Measurements from ENCODE around the gene SPSB3.

- TF ChIP-seq CTCF (IDR thresholded peaks at IDR 0.05 in 4 of 5, conservative IDR thresholded peaks at IDR 0.05 in 1 of 5) (no peak), POLR2A (IDR thresholded peaks at IDR 0.05) (no peak)
Observed at GRCh38 chr16:1809281-1809801, 27.0 kb upstream of the SPSB3 start.

Data from gastrocnemius medialis (tissue), 4 donors.